Fibroblast of skin of right quadriceps (primary cell): ENCODE data around the gene THBS3.
"Not testable (repeated sequence)": the region's sequence is repeated elsewhere in the genome, so short reads cannot be mapped to it uniquely, and the experiment has no call there.

ENCODE experiments used
- DNase-seq: peaks from one replicate; pipeline ENCODE4 v3.0.0-alpha.2; 2013

THBS3 gene

DNA sequence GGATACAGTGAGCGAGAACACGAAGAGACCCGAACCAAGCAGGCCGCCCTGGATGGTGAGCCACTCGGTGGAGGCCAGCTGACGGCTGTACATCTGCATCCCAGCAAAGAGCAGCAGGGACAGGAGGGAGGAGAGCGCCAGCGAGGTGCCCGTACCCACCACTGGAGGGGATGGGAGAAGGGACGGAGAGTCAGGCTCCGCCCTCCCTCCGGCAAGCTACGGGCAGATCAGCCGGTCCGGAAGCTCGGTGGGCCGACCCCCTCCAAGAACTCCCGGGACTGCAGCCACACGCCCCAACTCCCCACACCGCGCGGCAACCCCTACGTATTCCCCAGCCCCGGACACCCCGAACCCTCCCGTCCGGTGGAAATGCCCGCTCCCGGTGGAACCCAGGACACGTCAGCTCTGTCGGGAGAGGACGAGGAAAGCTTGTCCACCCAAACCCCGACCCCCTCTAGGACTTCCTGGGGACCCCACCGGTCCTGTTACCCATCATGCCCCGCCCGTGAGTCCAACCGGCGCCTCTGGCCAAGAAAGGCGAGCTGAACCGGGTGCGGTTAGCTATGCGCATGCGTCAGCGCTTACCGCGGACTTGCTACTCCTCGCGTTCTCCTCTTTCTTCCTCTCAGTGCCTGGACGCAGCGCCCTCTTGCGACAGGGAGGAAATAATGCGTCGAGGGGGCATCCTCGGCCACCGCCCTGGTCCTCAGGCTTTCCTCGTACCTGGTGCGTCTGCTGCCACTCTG lies 34.8 kb downstream of the THBS3 start, which contains the start of gene KRTCAP2:
KRTCAP2 (minus strand) TSS at position 573 of the 746 bp plus-strand sequence; CDS start at position 493, 80 bp downstream.
- peak; percentile 95 for DNase-seq

DNA sequence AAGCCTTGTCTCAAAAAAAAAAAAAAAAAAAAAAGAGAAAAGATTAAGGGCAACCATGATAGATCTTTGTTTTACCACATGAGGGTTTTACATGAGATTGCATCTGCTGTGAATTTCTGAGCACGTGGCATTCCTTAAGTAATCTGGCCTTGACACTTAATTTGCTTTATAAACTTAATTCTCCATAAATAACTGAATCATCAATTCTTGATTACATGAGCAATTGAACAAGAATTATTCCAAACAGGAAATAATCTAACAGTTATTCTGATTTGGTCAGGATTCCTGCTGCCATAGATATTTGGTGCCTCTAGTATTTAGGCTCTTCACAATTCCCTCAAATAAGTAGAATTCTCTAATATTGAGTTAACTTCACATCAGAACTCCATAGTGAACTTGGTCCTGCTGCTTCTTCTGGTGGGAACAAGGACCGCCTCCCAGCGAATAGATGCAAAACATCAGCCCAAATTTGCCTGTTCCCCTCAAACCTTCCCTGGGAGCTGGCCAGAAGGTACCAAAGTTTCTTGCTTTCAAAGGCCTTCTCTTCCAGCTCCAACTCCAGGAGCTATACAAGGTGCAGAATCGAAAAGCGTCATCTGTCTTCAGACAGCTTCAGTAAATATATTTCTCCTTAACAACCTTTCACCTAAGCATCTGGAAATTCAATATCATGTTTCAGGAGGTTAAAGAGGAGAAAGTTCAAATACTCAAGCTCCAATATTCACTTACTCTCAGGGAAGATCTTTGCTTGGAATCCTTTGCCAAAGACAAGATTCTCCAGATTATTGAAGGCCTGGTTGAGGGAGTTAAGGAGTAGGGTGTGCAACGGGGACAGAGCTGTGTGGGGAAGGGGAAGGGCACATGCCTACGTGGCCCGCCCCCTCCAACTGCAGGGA lies 35.6 kb downstream of the THBS3 start:
- DNase-seq: no peak

DNA sequence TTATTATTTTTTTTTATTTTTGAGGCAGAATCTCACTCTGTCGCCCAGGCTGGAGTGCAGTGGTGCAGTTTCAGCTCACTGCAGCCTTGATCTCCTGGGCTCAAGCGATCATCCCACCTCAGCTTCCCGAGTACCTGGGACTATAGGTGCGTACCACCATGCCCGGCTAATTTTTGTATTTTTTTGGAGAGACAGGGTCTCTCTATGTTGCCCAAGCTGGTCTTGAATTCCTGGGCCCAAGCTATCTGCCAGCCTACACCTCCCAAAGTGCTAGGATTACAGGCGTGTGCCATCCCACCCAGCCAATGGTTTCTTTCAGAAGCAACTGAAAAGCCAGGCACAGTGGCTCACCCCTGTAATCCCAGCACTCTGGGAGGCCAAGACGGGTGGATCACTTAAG lies 36.9 kb downstream of the THBS3 start:
- DNase-seq: no peak

DNA sequence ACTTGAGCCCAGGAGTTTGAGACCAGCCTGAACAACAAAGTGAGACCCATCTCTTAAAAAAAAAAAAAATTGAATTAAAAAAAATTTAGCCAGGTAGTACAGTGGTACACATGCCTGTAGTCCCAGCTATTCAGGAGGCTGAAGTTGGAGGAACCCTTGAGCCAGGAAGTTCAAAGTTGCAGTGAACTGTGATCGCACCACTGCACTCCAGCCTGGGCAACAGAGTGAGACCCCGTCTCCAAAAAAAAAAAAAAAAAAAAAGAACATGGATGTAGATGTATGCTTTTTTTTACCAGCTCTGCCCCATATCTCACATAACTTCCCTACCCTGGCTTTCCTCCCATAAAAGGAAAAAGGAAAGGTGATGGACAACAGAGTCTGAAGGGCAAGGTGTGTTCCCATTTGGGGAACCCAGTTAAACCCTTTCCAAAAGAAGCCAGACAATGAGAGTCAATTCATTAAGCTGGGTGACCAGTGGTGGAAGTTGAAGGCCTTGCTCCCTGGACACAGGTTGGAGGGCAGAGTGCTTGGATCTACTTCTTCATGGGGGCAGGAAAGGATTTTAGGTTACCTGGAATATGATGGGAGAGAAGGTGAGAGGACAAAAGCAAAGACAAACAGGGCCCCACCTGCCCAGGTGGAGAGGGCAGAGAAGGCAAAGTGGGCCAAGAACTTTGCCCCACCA lies 37.5 kb downstream of the THBS3 start:
- DNase-seq: no peak

DNA sequence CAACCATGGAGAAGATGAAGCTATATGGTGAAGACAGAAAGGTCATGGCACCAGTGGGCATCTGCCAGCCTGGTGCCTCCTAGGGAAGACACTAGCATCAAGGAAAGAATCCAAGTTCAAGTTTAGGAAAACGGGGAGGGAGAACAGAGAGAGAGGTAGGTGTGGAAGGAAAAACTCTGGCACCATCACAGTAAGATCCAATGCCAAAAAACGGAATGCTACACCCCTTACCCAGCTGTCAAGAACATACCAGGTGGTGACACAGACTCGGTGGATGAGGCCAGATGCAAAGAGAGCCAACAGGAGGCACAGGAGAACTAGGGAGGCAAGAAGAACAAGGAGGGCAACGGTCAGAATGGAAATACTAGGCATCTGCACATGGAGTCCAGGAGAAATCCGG lies 38.2 kb downstream of the THBS3 start:
- no peak for DNase-seq

DNA sequence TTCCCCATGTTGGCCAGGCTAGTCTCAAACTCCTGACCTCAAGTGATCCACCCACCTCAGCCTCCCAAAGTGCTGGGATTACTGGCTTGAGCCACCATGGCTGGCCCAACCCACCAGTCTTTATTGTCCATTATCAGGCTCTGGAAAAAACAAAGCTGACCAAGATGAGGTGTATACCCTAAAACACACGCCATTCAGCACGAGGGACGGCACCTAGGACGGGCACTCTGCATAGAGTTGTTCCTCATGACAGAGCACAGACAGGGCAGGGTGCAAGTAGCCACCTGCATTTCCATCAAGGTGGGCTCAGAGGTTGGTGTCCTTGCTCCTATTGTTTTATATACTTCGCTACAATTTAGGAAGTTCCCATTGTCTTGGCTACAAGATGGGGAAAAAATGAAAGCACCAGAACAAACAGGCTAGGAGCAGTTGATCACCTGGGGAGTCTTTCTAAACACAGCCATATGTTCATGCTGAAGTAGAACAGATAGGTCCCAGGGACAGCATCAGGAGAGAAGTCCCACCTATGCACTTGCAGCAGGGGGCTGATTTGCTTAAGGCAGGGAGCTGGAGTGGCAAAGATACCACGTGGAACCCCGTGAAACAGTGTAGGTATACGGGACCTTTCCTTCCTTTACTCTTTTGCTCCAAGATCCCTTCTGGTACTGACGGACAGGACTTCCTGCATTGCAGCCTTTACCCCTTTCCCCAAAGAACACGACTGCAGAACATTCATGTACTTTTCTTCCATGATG lies 39.1 kb downstream of the THBS3 start:
- DNase-seq: no peak

DNA sequence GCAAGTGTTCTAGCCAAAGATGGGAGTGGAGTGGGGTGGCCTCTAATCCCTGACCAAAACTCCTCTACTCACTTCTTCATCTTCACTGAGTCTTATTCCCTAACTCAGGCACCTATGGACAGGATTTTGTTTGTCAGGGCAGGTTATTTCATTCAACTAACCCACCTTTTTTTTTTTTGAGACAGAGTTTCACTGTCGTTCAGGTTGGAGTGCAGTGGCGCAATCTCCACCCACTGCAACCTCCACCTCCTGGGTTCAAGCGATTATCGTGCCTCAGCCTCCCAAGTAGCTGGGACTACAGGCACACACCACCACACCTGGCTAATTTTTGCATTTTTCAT lies 39.6 kb downstream of the THBS3 start:
- not testable (repeated sequence) for DNase-seq

DNA sequence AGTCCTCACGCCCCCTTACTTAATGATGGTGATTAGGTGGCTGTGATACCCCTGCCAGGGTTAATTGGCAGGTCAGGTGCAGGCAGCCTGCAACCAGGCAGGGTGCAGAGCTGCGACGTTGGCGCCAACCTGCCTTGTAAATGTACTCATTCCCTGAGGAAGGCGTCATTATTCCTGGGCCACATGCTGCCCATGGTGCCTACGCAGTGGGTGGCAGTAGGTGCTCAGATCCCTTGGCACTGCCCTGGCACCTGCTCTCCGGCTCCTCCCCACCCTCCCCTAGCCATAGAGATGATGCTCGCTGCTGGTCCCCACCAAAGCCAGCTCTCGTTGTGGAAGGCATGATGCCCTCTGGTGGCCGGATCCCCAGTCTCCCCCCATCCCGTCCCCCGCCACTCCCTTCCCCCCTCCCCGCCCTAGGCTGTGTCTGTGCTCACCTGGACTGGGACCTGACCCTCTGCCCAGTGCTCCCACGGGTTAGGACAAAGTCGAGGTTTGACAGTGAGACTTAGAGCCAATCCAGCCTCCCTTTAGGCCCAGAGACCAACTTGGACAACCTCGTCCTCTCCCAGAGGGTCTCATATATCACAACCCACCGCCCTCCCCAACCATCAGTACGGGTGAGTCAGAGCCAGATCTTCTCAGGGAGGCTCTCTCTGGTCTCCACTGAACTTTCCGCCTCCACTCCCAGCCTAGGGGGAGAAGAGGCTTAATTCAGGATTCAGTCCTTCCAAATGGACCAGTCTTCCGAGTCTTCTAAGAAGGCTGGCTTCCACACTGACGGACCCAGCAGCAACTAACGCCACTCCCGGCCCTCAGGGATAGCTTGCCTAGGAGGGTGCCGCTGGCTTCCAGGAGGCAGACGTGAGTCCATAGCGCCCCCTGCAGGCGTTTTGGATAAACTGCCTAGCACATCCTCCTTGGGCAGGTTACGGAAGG lies 40.3 kb downstream of the THBS3 start:
- peak; percentile 73 for DNase-seq

DNA sequence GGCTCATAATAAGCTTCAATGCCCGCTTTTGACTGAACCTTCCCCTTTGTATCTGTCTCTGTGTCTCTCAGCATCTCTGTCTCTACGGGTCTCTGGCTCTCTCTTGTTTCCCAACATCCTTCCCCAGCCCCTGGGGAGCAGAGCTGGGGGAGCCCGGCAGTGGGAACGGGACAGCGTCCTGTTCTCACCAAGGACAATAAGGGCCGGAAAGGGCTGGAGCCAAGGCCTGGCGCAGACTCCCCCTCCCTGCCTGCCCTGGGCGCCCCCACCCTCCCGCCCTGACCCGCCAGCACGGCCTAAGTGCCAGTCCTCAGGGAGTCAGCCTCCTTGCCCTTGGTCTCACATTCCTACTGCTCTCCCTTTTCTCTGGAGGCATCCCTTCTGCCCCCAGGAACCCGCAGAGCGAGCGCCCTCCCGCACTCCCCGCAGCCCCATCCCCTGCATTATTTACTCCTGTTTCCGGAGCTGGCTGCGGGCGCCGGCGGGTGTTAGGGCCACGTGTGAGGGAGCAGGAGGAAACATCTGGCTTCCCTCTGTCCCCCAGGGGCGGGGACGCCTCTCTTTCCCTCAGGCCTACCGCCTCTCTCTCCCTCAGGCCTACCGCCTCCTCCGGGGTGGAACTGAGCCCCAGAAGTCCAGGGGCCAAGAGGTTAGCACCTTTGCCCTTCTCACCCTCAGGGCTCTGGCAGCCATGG lies 41.1 kb downstream of the THBS3 start:
- DNase-seq: no peak

DNA sequence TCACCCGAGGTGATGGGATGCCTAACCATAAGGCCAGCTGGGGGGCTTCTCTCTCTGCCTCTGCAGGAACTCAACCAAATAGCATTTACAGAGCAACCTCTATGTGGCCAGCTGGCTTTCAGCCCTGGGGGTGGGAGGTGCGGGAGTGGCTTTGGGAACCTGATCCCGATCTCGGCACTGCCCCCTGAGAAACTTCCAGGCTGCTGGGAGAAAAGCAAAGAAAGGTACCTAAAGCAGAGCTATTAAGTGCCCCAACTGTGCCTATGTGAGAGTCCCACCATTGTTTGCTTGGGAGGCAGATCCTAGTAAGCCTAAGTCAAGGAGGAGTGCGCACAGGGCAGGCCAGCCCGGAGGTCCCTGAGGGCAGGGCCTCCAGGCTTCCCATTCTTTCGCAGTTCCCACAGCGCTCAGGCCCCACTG lies 41.6 kb downstream of the THBS3 start:
- DNase-seq: no peak

DNA sequence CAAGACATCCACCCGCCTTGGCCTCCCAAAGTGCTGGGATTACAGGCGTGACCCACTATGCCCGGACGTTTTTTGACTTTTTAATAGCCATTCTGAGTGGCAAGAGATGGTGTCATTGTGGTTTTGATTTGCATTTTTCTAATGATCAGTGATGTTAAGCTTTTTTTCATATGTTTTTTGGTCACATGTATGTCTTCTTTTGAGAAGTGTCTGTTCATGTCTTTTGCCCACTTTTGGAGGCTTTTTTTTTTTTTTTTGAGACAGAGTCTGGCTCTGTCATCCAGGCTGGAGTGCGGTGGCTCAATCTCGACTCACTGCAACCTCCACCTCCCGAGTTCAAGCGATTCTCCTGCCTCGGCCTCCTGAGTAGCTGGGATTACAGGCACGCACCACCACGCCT lies 43.1 kb downstream of the THBS3 start:
- DNase-seq: not testable (repeated sequence)

DNA sequence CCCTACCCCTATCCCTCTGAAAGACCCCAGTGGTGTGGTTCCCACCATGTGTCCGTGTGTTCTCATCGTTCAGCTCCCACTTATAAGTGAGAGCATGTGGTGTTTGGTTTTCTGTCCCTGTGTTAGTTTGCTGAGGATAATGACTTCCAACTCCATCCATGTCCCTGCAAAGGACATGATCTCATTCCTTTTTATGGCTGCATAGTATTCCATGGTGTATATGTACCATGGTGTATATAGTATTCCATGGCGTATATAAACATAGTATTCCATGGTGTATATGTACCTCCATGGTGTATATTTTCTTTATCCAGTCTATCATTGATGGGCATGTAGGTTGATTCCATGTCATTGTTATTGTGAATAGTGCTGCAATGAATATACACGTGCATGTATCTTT lies 43.9 kb downstream of the THBS3 start:
- DNase-seq: not testable (repeated sequence)

DNA sequence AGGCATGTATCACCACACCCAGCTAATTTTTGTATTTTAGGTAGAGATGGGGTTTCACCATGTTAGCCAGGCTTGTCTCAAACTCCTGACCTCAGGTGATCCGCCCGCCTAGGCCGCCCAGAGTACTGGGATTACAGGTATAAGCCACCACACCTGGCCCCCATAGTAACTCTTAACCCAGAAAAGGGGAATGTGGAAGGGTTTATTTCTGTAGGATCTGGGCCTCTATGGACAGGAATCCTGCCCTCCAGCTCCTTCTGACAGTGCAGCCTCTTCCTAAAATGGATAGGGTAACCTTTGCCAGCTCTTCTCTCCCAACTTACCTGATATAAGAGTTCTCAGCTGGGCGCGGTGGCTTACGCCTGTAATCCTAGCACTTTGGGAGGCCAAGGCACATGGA lies 45.1 kb downstream of the THBS3 start:
- DNase-seq: not testable (repeated sequence)

DNA sequence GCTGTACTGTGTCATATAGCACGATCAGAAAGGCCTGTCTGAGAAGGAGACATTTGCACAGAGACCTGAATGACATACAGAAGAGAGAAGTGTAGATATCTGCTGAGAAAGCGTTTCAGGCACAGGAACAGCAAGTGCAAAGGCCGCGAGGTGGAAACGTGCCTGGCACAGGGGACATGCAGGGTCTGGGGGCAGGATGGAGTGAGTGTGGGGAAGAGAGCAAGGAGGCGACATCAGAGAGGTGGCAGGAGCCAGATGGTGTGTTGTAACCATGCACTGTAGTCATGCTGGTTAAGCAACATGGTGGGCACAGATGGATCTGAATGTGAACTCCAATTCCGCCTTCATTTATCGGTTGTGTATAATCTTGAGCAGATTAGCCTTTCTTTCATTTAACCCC lies 47.6 kb downstream of the THBS3 start:
- DNase-seq: no peak

DNA sequence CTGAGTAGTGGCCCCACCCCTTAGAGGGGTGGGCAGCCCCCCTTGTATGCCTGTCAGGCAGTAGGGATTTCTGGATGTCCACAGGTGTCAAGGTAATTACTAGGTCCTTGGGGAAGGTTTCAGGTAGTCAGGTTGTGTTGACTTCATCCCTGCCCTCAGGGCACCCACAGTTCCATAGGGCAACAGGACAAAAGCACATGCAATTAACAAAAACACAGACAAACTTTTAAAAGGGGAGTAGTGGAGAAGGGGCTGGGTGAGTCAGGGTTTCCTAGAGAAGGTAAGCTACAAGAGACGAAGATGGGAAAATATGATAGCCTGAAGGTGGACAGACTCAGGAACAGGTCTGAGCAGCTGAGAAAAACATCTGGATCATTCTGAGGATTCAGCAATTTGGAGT lies 48.7 kb downstream of the THBS3 start:
- DNase-seq: no peak

DNA sequence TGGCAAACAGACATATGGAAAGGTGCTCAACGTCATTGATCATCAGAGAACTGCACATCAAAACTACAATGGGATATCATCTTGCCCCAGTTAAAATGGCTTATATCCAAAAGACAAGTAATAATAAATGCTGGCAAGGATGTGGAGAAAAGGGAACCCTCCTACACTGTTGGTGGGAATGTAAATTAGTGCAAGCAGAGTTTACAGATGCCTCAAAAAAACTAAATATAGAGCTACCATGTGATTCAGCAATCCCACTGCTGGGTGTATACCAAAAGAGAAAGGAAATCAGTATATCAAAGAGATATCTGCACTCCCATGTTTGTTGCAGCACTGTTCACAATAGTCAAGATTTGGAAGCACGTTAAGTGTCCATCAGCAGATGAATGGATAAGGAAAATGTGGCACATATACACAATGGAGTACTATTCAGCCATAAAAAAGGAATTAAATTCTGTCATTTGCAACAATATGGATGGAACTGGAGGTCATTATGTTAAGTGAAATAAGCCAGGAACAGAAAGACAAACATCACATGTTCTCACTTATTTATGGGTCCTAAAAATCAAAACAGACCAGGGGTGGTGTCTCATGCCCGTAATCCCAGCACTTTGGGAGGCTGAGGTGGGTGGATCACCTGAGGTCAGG lies 51.6 kb downstream of the THBS3 start:
- DNase-seq: not testable (repeated sequence)
